HAP-1 (cell line): ENCODE data around the gene ATP10B.

ENCODE experiments used
- DNase-seq, 2 experiments: peaks; one replicate each; pipeline ENCODE4 v3.0.0-alpha.2; 2016 to 2020; ENCODE audit warnings: low spot score in 2 of 2
- H3K27me3 ChIP-seq: fragments of 250-450 bp; sonication (Bioruptor Pico); 2 replicates; pipeline ENCODE4 v1.5.1; 2020; ENCODE audit warnings: low read depth, mild to moderate bottlenecking, moderate library complexity
- H3K36me3 ChIP-seq: fragments of 250-450 bp; sonication (Bioruptor Pico); replicated peaks from 2 replicates; pipeline ENCODE4 v1.5.1; 2020; ENCODE audit warnings: mild to moderate bottlenecking
- H3K4me1 ChIP-seq: fragments of 250-450 bp; sonication (Bioruptor Pico); 2 replicates; pipeline ENCODE4 v1.5.1; 2020; ENCODE audit warnings: mild to moderate bottlenecking
- H3K4me3 ChIP-seq: fragments of 250-450 bp; sonication (Bioruptor Pico); 2 replicates; pipeline ENCODE4 v1.5.1; 2020; ENCODE audit warnings: mild to moderate bottlenecking, moderate library complexity
- H3K9me3 ChIP-seq: fragments of 250-450 bp; sonication (Bioruptor Pico); 2 replicates; pipeline ENCODE4 v1.5.1; 2020; ENCODE audit warnings: mild to moderate bottlenecking, moderate library complexity
- in situ Hi-C: fragments of 300-500 bp; cut with MboI; formaldehyde crosslinking; loops from 3 replicates; pipeline ENCODE4 v1.14.3; 2020; ENCODE audit warnings: low sequenced_read_pairs, inconsistent platforms, mixed read lengths

Gene ATP10B

DNA sequence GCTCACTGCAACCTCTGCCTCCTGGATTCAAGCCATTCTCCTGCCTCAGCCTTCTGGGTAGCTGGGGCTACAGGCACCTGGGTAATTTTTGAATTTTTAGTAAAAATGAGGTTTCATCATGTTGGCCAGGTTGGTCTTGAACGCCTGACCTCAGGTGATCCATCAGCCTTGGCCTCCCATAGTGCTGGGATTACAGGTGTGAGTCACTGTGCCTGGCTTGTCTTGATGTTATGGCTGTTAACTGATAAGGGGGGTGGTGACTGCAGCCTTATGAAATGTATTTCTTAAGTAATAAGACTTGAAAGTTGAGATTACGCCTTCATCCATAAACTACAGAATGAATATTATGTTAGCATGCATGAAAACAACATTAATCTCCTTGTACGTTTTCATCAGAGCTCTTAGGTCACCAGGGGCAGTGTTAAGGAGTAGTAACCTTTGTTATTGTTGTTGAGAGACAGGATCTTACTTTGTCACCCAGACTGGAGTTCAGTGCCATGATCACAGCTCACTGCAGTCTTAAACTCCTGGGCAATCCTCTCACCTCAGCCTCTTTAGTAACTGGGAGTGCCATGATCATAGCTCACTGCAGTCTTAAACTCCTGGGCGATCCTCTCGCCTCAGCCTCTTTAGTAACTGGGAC, 148.3 kb downstream of the ATP10B start:
- in situ Hi-C loops, result no loop called here
- no peaks in the 10 kb centered on the region for H3K9me3 ChIP-seq
- no peak for DNase-seq
- H3K4me1 ChIP-seq, result no peaks in the 10 kb centered on the region
- H3K4me3 ChIP-seq, result no peak overlapping the region
- H3K36me3 ChIP-seq, result no peaks in the 10 kb centered on the region
- H3K27me3 ChIP-seq, result no peaks in the 10 kb centered on the region

DNA sequence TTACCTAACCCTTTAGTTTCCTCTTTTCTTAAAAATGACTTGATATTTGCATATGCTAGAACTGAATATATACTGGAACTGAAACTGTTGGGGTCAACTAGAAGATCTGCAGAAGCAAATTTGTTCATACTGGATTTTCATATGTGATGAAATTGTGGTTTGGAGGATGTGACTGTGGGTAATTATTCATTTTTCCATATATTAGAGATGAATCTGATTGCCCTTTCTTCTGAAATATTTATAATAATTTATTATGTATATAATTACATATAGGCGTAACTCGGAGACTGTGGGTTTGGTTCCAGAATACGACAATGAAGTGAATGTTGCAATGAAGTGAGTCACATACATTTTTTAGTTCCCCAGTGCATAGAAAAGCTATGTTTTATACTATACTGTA, 149.1 kb downstream of the ATP10B start:
- in situ Hi-C loops, result no loop called here
- Histone ChIP-seq H3K4me3 (no peak overlapping the region), H3K27me3 (no peaks in the 10 kb centered on the region), H3K4me1 (no peaks in the 10 kb centered on the region), H3K9me3 (no peaks in the 10 kb centered on the region), H3K36me3 (no peaks in the 10 kb centered on the region)
- DNase-seq, result no peak

DNA sequence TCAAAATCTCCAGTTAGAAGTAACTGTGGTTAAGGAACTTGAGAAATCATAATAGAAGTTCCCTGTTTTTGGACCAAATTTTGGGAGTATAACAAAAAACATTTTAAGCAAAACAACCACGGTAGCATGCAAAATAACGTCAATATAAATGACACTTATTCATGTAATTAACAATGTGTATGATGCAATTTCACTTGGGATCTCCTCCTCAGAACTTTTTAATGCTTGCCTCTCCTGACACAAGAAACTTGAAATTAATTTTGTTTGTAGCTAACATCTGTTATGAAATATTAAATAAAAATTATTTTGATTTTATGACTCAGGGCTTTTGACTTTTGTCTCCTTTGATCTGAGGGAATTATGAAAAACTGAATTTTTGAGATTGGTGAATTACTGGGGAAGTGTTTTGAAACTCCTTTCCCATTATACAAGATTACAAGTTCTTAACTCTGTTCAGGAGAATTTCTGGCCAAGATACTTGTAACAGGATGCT, 149.7 kb downstream of the ATP10B start:
- H3K36me3 ChIP-seq, result no peaks in the 10 kb centered on the region
- DNase-seq, result no peak
- no peaks in the 10 kb centered on the region for H3K4me1 ChIP-seq
- H3K4me3 ChIP-seq, result no peak overlapping the region
- in situ Hi-C loops, result no loop called here
- no peaks in the 10 kb centered on the region for H3K27me3 ChIP-seq
- no peaks in the 10 kb centered on the region for H3K9me3 ChIP-seq

DNA sequence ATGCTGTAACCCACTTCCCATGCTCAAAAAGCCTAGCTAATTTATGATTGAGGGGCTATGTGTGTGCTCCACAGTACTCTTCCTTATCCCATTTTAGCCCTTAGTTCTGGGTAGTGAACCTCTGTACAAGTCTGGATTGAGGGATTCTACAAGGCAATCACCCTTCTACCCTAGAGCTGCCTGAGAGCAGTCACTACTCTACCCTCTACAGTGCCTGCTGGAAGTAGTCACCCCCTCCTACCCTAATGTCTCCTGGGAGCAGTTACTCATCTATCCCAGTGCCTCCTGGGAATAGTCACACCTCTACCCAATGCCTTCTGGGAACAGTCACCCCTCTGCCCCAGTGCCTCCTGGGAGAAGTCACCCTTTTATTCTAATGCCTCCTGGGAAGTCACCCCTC, 150.6 kb downstream of the ATP10B start:
- DNase-seq, result no peak
- Histone ChIP-seq H3K4me1 (no peaks in the 10 kb centered on the region), H3K27me3 (no peaks in the 10 kb centered on the region), H3K36me3 (no peaks in the 10 kb centered on the region), H3K9me3 (no peaks in the 10 kb centered on the region), H3K4me3 (no peak overlapping the region)
- in situ Hi-C loops, result no loop called here

DNA sequence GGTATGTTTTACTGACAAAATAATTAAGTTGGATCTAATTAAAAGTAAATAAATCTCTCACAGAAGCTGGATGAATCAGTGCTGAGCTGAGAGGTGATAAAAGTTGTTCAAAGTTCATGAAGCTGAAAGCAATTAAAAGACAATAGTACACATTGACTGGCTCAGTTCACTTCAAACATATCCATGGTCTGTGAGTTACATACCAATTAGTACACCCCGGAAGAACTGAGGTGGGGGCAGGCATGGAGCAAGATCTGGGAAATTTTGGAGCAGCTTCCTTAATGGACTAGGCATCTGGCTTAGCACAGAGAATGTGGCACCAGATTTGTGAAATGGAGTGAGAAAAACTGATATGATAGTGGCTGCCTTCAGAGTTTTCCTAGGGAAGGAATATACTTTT, 152.7 kb downstream of the ATP10B start:
- Histone ChIP-seq H3K4me3 (no peak overlapping the region), H3K9me3 (no peaks in the 10 kb centered on the region), H3K27me3 (no peaks in the 10 kb centered on the region), H3K36me3 (no peaks in the 10 kb centered on the region), H3K4me1 (no peaks in the 10 kb centered on the region; the same call in 1 of the 2 replicates)
- DNase-seq, result no peak
- in situ Hi-C loops, result no loop called here

DNA sequence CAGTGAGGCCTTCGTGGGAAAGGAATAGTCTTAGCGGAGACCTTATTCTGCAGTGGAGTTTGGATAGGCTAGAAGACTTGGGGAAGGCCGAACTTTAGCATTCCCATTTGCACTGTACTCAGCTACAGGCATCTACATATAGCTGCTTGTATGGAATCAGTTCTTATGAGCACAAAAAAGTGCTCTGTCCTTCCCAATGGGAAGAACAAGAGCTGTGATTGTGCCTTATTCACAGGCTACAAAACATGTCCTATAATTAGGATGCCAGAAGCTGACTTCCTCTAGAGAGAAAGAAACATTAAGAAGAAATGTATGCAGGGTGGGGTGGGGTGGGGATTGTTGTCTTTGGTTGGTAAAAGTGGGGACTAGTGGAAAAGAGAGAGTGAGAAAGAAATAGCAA, 154.7 kb downstream of the ATP10B start:
- H3K27me3 ChIP-seq, result no peaks in the 10 kb centered on the region
- no peak overlapping the region for H3K4me3 ChIP-seq
- DNase-seq, result no peak
- no peaks in the 10 kb centered on the region for H3K9me3 ChIP-seq
- H3K36me3 ChIP-seq, result no peaks in the 10 kb centered on the region
- no peaks in the 10 kb centered on the region; the same call in 1 of the 2 replicates for H3K4me1 ChIP-seq
- in situ Hi-C loops, result no loop called here

DNA sequence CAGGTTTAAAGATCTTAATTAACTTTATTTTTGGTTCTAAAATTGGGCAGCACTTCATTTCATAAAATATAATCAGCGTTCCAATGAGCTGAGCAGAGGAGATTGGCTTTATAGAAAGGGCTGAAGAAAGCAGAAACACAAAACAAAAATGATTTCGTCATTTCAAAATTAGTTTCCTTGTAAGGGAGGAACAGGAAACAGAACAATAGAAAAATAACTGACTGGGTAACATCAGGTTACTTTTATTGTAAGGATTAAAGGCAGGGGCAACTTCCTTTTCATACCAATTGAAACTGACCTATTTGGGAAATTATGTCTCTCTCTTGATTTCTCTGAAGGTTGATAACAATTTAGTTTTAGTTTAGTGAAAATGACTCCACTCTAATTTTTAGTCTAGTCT, 157.1 kb downstream of the ATP10B start:
- in situ Hi-C loops, result no loop called here
- DNase-seq, result no peak
- no peaks in the 10 kb centered on the region for H3K36me3 ChIP-seq
- H3K4me3 ChIP-seq, result no peak overlapping the region
- no peaks in the 10 kb centered on the region for H3K9me3 ChIP-seq
- no peaks in the 10 kb centered on the region for H3K27me3 ChIP-seq
- H3K4me1 ChIP-seq, result no peaks in the 10 kb centered on the region; the same call in 1 of the 2 replicates

DNA sequence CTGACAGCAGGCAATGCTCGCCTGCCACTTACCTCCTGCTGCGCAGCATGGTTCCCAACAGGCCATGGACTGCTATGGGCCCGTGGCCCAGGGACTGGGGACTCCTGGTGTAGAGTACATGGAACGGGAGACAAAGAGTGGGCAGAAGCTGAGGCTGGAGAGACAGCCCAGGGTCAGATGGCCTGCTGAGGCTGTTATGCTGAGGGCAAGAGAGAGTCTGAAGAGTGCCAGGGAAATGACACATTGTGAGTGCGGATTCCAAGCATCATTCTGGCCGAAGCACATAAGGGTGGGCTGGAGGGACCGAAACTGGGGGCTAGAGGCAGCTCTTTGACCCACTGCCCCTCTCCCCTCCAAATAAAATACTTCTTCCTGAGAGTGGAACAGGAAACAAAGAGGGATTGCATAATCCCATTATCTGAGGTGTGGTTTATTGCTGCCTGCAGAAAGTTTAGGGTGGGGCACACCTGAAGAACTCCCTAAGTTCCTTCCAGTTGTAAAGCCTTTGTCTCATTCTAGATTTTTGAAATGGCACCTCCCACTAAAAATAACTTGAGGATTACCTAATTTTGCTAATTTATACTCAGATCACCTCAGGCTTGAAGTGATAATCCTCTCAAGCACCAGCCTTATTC, 158.1 kb downstream of the ATP10B start:
- Histone ChIP-seq H3K27me3 (no peaks in the 10 kb centered on the region), H3K4me3 (no peak overlapping the region), H3K9me3 (no peaks in the 10 kb centered on the region), H3K36me3 (no peaks in the 10 kb centered on the region), H3K4me1 (no peaks in the 10 kb centered on the region; the same call in 1 of the 2 replicates)
- DNase-seq, result peak in 1 of 2 experiments; percentile 11
- in situ Hi-C loops, result no loop called here

DNA sequence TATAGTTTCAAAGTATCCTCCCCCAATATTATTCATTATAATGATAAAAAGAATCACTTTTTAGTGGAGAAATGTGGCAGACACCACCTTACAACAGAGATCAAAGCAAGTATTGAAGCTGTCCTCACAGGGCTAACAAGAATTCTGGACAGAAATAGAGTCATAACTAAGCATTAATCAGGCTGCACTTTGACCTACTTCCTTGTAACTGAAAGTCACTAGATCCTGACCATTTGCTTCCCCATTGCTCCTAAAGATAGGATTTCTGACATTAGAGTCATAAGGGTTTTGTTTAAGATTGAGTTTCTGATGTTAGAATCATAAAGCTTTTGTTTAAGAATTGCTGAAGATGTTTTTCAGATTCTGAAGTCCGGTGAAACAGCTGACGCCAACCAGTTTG, 159.7 kb downstream of the ATP10B start:
- no peaks in the 10 kb centered on the region for H3K36me3 ChIP-seq
- no peak for DNase-seq
- no peaks in the 10 kb centered on the region for H3K9me3 ChIP-seq
- in situ Hi-C loops, result no loop called here
- no peaks in the 10 kb centered on the region; the same call in 1 of the 2 replicates for H3K4me1 ChIP-seq
- no peaks in the 10 kb centered on the region for H3K27me3 ChIP-seq
- H3K4me3 ChIP-seq, result no peak overlapping the region

DNA sequence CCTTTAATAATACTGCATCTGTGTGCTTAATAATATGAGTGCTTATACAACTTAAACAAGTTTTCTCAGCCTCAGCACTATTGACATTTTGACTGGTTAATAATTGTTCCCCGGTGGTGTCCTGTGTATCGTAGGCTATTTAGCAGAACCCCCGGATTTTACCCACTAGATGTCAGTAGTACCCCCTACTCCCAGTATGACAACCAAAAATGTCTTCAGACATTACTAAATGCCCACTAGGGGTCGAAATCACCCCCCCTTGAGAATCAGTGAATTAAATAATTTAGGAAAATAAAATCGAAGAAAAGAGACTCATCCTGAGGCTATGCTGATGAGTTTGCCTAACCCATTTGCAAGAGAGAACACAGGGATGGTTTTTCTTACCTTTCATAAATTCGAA, 166.3 kb downstream of the ATP10B start:
- in situ Hi-C loops, result no loop called here
- Histone ChIP-seq H3K4me1 (no peaks in the 10 kb centered on the region), H3K36me3 (no peaks in the 10 kb centered on the region), H3K4me3 (no peak overlapping the region), H3K9me3 (no peaks in the 10 kb centered on the region), H3K27me3 (no peaks in the 10 kb centered on the region; the same call in 1 of the 2 replicates)
- peak; percentile 32 to 45 for DNase-seq

DNA sequence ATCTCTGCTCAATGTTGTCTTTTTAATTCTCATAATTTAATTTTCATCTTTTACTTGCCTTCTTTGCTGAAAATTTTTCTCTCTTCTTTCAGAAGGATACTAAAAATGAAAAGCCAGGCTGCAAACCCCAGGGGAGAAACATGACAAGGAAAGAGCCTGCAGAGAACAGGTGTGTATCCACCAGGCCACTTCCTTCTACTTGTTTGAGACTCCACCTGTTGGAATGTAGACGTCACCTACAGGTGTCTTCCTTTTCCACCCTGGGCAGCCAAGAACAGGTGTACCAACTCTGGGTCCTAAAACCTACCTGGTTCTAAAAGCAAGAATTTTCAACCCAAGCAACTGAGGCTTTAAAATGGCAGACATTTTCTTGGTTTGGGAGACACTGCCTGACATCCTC, 166.8 kb downstream of the ATP10B start:
- DNase-seq, result no peak
- no peak overlapping the region for H3K4me3 ChIP-seq
- H3K4me1 ChIP-seq, result no peaks in the 10 kb centered on the region
- no peaks in the 10 kb centered on the region for H3K9me3 ChIP-seq
- H3K36me3 ChIP-seq, result no peaks in the 10 kb centered on the region
- in situ Hi-C loops, result no loop called here
- H3K27me3 ChIP-seq, result no peaks in the 10 kb centered on the region; the same call in 1 of the 2 replicates

DNA sequence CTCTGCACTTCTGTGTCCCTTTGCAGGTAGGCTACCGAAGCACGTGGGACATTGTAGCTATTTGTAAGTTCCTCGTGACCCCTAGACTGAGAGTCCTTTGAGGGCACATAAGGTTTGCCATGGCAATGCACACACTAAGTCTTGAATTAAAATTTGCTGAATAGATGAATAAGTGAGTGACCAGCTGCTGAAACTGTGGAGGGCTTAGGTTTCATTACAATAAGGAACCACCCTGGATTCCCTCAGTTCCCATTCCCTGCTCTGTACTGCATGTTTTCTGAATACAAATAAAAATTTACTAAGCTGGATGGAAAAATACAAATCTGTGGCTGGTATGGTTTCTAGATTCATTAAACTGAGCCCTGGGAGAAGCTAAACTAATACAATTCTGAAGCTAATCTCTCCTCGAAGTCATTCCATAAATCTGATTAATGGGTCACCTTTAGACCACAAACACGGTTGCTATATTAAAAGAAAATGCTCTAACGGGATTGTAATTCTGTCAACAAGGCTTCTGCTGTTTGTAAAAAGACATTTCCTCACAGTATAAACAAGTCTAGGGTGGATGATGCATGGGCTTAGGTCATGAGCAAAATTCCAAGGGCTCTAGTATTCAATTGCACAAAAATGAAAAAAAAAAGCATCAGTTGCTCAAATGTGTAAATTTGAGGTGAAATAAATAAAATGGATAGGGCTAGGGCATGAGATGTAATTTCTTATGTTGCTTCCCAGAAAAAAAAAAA, 172.3 kb downstream of the ATP10B start:
- no peaks in the 10 kb centered on the region for H3K4me1 ChIP-seq
- DNase-seq, result no peak
- H3K4me3 ChIP-seq, result no peak overlapping the region
- H3K36me3 ChIP-seq, result no peaks in the 10 kb centered on the region
- no peaks in the 10 kb centered on the region for H3K9me3 ChIP-seq
- in situ Hi-C loops, result no loop called here
- no peaks in the 10 kb centered on the region; the same call in 1 of the 2 replicates for H3K27me3 ChIP-seq

DNA sequence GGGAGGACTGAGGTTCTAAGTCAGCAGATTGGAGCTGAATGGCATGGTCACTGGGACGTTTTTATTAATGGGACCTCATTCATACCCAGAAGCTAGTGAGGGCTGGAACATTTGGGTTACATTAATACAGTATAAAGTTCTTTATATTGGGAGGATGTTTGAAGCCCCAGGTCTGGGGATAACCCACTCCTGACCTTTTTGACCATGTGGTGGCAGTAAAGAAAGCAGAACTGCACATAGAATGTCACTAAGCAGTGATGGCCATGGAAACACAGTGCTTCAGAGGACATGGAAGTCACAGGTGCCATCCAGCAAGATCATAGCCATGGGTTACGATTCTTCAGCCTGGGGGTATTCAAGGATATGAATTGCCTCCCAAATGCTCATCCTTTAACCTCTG, 176.0 kb downstream of the ATP10B start:
- Histone ChIP-seq H3K9me3 (no peaks in the 10 kb centered on the region), H3K36me3 (no peaks in the 10 kb centered on the region), H3K4me1 (no peaks in the 10 kb centered on the region), H3K4me3 (no peak overlapping the region), H3K27me3 (no peaks in the 10 kb centered on the region)
- no peak for DNase-seq
- in situ Hi-C loops, result no loop called here

DNA sequence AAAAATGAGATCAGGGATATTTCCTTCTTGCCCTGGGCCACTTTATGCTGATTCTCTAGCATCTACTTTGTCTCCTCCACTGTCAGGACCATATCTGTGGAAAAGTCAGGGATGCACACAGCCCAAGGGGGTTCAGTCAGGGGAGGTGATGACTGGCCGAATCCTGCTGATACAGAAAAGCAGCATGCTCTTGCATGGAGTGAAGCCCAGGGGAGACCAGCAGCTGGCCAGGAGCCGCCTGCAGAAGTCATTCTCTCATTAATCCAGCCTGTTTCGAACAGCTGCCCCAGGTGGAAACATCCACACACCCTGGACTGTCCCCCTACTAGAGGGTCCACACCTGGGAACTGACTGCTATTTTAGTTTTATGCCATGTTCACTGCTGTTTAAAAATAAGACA, 177.1 kb downstream of the ATP10B start:
- H3K9me3 ChIP-seq, result no peaks in the 10 kb centered on the region
- in situ Hi-C loops, result no loop called here
- no peak for DNase-seq
- H3K27me3 ChIP-seq, result no peaks in the 10 kb centered on the region
- no peaks in the 10 kb centered on the region for H3K36me3 ChIP-seq
- no peaks in the 10 kb centered on the region for H3K4me1 ChIP-seq
- no peak overlapping the region for H3K4me3 ChIP-seq
